Endodermal cell (in vitro differentiated cells): ENCODE measurements around the gene PTPRN2. TPM values are rescaled to one million over a fixed set of nuclear protein-coding genes. Genes with fewer than 3 reads are reported as not detected.

Source experiments
- DNase-seq: peaks from one replicate; pipeline ENCODE4 v3.0.0-alpha.2; 2017
- H3K27ac ChIP-seq: 2 replicates; pipeline ENCODE4 v1.5.1; 2013; ENCODE audit warnings: mild to moderate bottlenecking, low read depth, low read length, moderate library complexity
- H3K27me3 ChIP-seq: 2 replicates; pipeline ENCODE4 v1.6.1; 2013; ENCODE audit warnings: mild to moderate bottlenecking, low read length, moderate library complexity; ENCODE audit not compliant: insufficient read depth, control insufficient read depth, poor library complexity, severe bottlenecking
- H3K36me3 ChIP-seq: 2 replicates; pipeline ENCODE4 v1.7.0; 2013; ENCODE audit warnings: mild to moderate bottlenecking, low read length, moderate library complexity; ENCODE audit not compliant: control insufficient read depth, insufficient read depth
- H3K4me1 ChIP-seq: one replicate; pipeline ENCODE4 v1.7.0; 2013; ENCODE audit warnings: low read length; ENCODE audit not compliant: control insufficient read depth, insufficient read depth
- H3K4me3 ChIP-seq: 2 replicates; pipeline ENCODE4 v1.5.1; 2013; ENCODE audit warnings: mild to moderate bottlenecking, low read length, moderate library complexity
- H3K9ac ChIP-seq: 2 replicates; pipeline ENCODE4 v1.6.1; 2013; ENCODE audit warnings: mild to moderate bottlenecking, low read length, moderate library complexity; ENCODE audit not compliant: poor library complexity, severe bottlenecking; ENCODE audit errors: extremely low read depth
- H3K9me3 ChIP-seq: 2 replicates; pipeline ENCODE4 v1.6.1; 2013; ENCODE audit warnings: mild to moderate bottlenecking, low read length, moderate library complexity; ENCODE audit not compliant: control insufficient read depth
- H3K27ac Mint-ChIP-seq: 2 replicates; pipeline ENCODE4 v1.8.0; 2020; ENCODE audit warnings: mixed read lengths
- H3K27me3 Mint-ChIP-seq: 2 replicates; pipeline ENCODE4 v1.8.0; 2021; ENCODE audit warnings: mild to moderate bottlenecking, mixed read lengths; ENCODE audit not compliant: insufficient read depth
- H3K36me3 Mint-ChIP-seq: 2 replicates; pipeline ENCODE4 v1.8.0; 2020; ENCODE audit warnings: low read depth, mixed read lengths
- H3K4me1 Mint-ChIP-seq: 2 replicates; pipeline ENCODE4 v1.8.0; 2020; ENCODE audit warnings: mixed read lengths
- H3K4me3 Mint-ChIP-seq: 2 replicates; pipeline ENCODE4 v1.8.0; 2020; ENCODE audit warnings: mild to moderate bottlenecking, moderate library complexity, mixed read lengths
- H3K9me3 Mint-ChIP-seq: 2 replicates; pipeline ENCODE4 v1.8.0; 2020; ENCODE audit warnings: mild to moderate bottlenecking, mixed read lengths
- CTCF ChIP-seq: fragments of 200-600 bp; sonication (generic); conservative IDR thresholded peaks from 2 replicates; pipeline ENCODE4 v1.5.0; 2021; ENCODE audit warnings: antibody characterized with exemption, mild to moderate bottlenecking
- WGBS, 2 experiments: methylation state at CpG; one replicate each; pipeline versions ENCODE4 v1.1.5 to v1.1.7; 2013; ENCODE audit warnings: missing lambda C conversion rate in 2 of 2, mixed read lengths in 1 of 2; ENCODE audit not compliant: insufficient coverage in 1 of 2, insufficient read length in 1 of 2; 5-methylcytosine and 5-hydroxymethylcytosine counted together
- total RNA-seq, 2 donors: library from RNA; stranded (reverse); fragmentation: NEBNext Ultra II Directional in 1 of 2; extraction: Animal tissue kit (Norgen Biotek cat#: 25700) in 1 of 2; gene quantifications; 2 replicates in 1 of 2; 3 replicates in 1 of 2; pipeline ENCODE4 v1.2.1, GENCODE V29; 2021

PTPRN2 gene
- total RNA-seq, 2 donors from 2014 or later: 0.69 to 1.2 TPM

- Histone ChIP-seq H3K4me3 (no peak overlapping the region), H3K27me3 (no peaks in the 10 kb centered on the region), H3K4me1 (no peaks in the 10 kb centered on the region), H3K9ac (no peak overlapping the region), H3K9me3 (peaks cover 55% of the 10 kb centered on the region), H3K27ac (no peak overlapping the region), H3K36me3 (no peaks in the 10 kb centered on the region)
- no peaks in the 10 kb centered on the region for H3K27me3 Mint-ChIP-seq
- no peak overlapping the region for H3K27ac Mint-ChIP-seq
- 76 to 78% methylated on average over 13 of the region's 13 CpGs for WGBS, 2 experiments
- TF ChIP-seq CTCF: no peak
- no peaks in the 10 kb centered on the region for H3K4me1 Mint-ChIP-seq
- DNase-seq: no peak
- H3K36me3 Mint-ChIP-seq: no peaks in the 10 kb centered on the region
- H3K4me3 Mint-ChIP-seq: no peak overlapping the region
- no peaks in the 10 kb centered on the region for H3K9me3 Mint-ChIP-seq
Observed at GRCh38 chr7:157561816-157562410, 1025.7 kb downstream of the PTPRN2 start.

- Histone ChIP-seq H3K27ac (no peak overlapping the region), H3K4me1 (no peaks in the 10 kb centered on the region), H3K9me3 (peaks cover 59% of the 10 kb centered on the region), H3K4me3 (no peak overlapping the region), H3K36me3 (no peaks in the 10 kb centered on the region), H3K9ac (no peak overlapping the region), H3K27me3 (no peaks in the 10 kb centered on the region)
- Mint-ChIP-seq H3K36me3 (no peaks in the 10 kb centered on the region), H3K27ac (no peak overlapping the region), H3K4me1 (no peaks in the 10 kb centered on the region), H3K27me3 (no peaks in the 10 kb centered on the region), H3K9me3 (no peaks in the 10 kb centered on the region), H3K4me3 (no peak overlapping the region)
- no peak for TF ChIP-seq CTCF
- 27 to 61% methylated on average over 2 to 3 of the region's 3 CpGs for WGBS, 2 experiments
- DNase-seq: no peak
Observed at GRCh38 chr7:157561523-157561785, 1026.2 kb downstream of the PTPRN2 start.

GRCh38 chr7:157560710-157561522, 1026.7 kb downstream of the PTPRN2 start:
- no peaks in the 10 kb centered on the region for H3K9me3 Mint-ChIP-seq
- no peak overlapping the region for H3K27ac ChIP-seq
- H3K9ac ChIP-seq: no peak overlapping the region
- H3K4me3 ChIP-seq: no peak overlapping the region
- no peaks in the 10 kb centered on the region for H3K27me3 Mint-ChIP-seq
- TF ChIP-seq CTCF: no peak
- peaks cover 65% of the 10 kb centered on the region for H3K9me3 ChIP-seq
- H3K4me1 ChIP-seq: no peaks in the 10 kb centered on the region
- H3K4me1 Mint-ChIP-seq: no peaks in the 10 kb centered on the region
- no peaks in the 10 kb centered on the region for H3K27me3 ChIP-seq
- no peak overlapping the region for H3K27ac Mint-ChIP-seq
- 82 to 84% methylated on average over 18 to 29 of the region's 29 CpGs for WGBS, 2 experiments
- no peaks in the 10 kb centered on the region for H3K36me3 Mint-ChIP-seq
- DNase-seq: no peak
- no peak overlapping the region for H3K4me3 Mint-ChIP-seq
- H3K36me3 ChIP-seq: no peaks in the 10 kb centered on the region
